ENCODE measurements around the gene C20orf202. TPM values are rescaled to one million over a fixed set of nuclear protein-coding genes. Genes with fewer than 3 reads are reported as not detected.

The C20orf202 gene
- total and polyA plus RNA-seq, 9 of the 15 experiments (the other 6 are each of a cell fraction or from before 2014, with no cell fraction given), result 0.03 to 0.24 (median 0.15) TPM; not detected in 4

GRCh38 chr20:1214838-1215261 lies 11.6 kb downstream of the C20orf202 start (continued):
- TF ChIP-seq AFF4 (CRISPR knock-in tag; IDR thresholded peaks at IDR 0.05), result no peak
- TF ChIP-seq TCF15 (CRISPR knock-in tag; IDR thresholded peaks at IDR 0.05), result 0 out of 2 replicates have a peak, but pooled peaks have one; percentile 66
- TF ChIP-seq IRF9 (tag; IDR thresholded peaks at IDR 0.05), result peak; percentile 36; the same call in 1 of the 2 replicates
- no peak for TF ChIP-seq WHSC1 (IDR thresholded peaks at IDR 0.05; ENCODE audit: low read length)
- TF ChIP-seq ZNF165 (CRISPR knock-in tag; IDR thresholded peaks at IDR 0.05; ENCODE audit: borderline replicate concordance), result no peak
- TF ChIP-seq TEAD2 (tag; IDR thresholded peaks at IDR 0.05), result peak; percentile 64; the same call in 1 of the 2 replicates
- TF ChIP-seq ZNF639 (CRISPR knock-in tag; conservative IDR thresholded peaks at IDR 0.05 in 1 of 2, IDR thresholded peaks at IDR 0.05 in 1 of 2), result no peak
- TF ChIP-seq RBBP5 (IDR thresholded peaks at IDR 0.05; ENCODE audit: borderline replicate concordance, insufficient read depth, low read length, poor library complexity, severe bottlenecking), result no peak
- TF ChIP-seq RBM39 (optimal IDR thresholded peaks at IDR 0.05; ENCODE audit: low read depth, low read length), result no peak
- TF ChIP-seq ETV6 (IDR thresholded peaks at IDR 0.05; ENCODE audit: borderline replicate concordance in 1 of 2, low read depth in 2 of 2, low read length in 1 of 2), result no peak
- TF ChIP-seq ETV6 (CRISPR knock-in tag; IDR thresholded peaks at IDR 0.05; ENCODE audit: borderline replicate concordance), result no peak
- TF ChIP-seq MAX (CRISPR knock-in tag; IDR thresholded peaks at IDR 0.05), result no peak
- TF ChIP-seq HEY1 (CRISPR knock-in tag; IDR thresholded peaks at IDR 0.05; ENCODE audit: borderline replicate concordance), result no peak
- TF ChIP-seq STAT6 (CRISPR knock-in tag; IDR thresholded peaks at IDR 0.05), result no peak
- peak; percentile 48 for TF ChIP-seq CXXC5 (CRISPR knock-in tag; IDR thresholded peaks at IDR 0.05)
- no peak for TF ChIP-seq TAF9B (IDR thresholded peaks at IDR 0.05; ENCODE audit: partially characterized antibody)
